ENCODE measurements around the gene NHLH2.
A peak's percentile ranks its signal among the peaks of the same experiment; 100 is the strongest.

NHLH2 gene

DNA sequence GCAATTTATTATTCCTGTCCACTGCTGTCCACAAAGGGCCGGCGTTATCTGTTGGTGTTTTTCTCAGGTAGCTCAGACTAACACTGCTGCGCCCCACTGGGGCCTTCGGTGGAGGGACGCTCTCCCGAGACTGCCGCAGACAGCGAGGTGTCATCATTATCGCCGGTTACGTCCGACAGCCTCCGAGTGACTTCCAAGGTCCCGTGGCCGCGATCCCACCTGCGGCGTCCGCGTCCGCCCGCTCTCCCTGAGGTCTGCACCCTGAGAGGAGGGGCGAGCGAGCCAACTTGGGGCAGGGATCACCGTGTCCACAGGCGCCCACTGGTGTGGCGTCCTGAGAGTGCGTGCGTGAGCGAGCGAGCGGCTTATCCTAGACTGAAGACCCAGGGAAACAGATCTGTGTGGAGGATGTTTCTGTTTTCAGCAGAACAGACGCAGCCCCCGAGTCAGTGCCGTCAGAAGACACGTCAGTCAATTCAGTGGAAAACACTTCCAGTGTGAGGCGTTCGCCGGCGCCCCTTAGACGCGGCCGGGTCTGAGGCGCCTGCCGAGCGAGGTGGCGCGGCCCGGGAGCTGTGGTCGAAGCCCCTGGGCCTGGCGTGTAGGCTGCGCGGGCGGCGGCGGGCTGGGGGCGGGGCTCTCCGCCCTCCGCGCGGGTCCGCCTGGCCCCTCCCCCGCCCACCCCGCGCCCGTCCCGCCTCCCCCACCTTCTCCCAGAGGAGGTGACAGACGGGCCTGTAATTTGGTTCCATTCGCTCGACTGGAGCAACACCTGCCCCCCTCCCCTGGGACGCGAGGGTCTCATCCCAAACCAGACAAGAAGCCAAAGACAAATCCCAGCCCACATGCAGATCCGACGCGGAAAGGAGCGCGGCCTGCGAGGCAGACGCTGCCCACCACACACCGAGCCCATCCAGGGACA lies 12.6 kb downstream of the NHLH2 start:
- Mint-ChIP-seq H3K4me3 (peak overlapping the region; percentile 63 to 70), H3K27ac (no peak overlapping the region), H3K9me3 (no peaks in the 10 kb centered on the region), H3K27me3 (peaks cover 39 to 58% of the 10 kb centered on the region in 2 donors), H3K36me3 (no peaks in the 10 kb centered on the region), H3K4me1 (peaks cover 4 to 7% of the 10 kb centered on the region in 2 donors)
- no peak for DNase-seq
- peak; percentile 69 to 81 for ATAC-seq (replicated peaks)

DNA sequence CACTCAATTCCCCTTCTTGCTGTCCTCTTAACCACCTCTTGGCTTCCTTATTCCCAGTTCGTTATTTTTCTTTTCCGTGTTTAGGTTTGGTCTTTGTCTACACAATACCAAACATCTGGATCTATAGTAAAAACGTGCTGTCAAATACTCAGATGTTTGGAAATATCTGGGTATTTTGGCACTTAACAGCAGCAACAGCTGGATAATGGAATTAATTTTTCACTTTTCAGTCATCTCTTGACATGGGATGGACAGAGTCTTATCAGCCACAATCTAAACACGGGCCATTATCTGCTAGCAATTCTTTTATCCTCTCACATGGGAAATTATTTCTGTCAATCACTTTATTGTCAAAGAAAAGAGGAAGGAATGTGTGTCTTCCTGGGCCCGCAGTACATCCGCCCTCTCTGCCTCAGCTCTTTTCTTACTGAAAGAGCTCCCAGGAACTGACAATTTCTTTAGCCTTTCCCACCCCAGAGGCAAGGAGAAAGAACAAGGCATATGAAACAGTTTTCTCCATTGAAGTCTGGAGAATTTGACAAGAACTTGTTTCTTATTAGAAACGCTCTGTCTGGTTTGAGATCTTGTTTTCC lies 13.4 kb downstream of the NHLH2 start:
- Mint-ChIP-seq H3K36me3 (no peaks in the 10 kb centered on the region), H3K27me3 (peaks cover 34 to 56% of the 10 kb centered on the region in 2 donors), H3K4me3 (no peak overlapping the region), H3K4me1 (peaks cover 4 to 7% of the 10 kb centered on the region in 2 donors), H3K9me3 (no peaks in the 10 kb centered on the region), H3K27ac (no peak overlapping the region)
- ATAC-seq (replicated peaks) (no peak), DNase-seq (no peak)

DNA sequence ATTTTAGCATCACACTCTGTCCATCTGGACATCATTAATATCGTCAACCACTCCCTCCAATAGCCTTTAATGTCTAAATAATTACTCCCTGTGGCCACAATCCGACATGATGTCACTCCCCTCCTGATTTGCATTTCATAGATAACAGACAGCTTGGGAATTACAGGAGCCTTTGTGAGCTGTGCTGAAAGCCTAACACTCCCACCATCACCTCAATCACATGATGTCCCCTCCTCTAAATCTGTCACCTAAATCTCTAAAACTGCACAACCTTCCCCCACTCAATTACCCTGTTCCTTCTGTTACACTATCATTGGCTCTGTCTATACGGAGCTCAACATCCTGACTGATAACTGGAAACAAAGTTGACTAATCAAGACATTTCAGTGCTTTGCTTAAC lies 14.3 kb downstream of the NHLH2 start:
- H3K27me3 Mint-ChIP-seq, result peaks cover 27 to 52% of the 10 kb centered on the region in 2 donors
- H3K36me3 Mint-ChIP-seq, result no peaks in the 10 kb centered on the region
- DNase-seq (no peak), ATAC-seq (replicated peaks) (no peak)
- no peak overlapping the region for H3K4me3 Mint-ChIP-seq
- no peak overlapping the region for H3K27ac Mint-ChIP-seq
- H3K4me1 Mint-ChIP-seq, result peaks cover 4 to 7% of the 10 kb centered on the region in 2 donors
- H3K9me3 Mint-ChIP-seq, result no peaks in the 10 kb centered on the region

DNA sequence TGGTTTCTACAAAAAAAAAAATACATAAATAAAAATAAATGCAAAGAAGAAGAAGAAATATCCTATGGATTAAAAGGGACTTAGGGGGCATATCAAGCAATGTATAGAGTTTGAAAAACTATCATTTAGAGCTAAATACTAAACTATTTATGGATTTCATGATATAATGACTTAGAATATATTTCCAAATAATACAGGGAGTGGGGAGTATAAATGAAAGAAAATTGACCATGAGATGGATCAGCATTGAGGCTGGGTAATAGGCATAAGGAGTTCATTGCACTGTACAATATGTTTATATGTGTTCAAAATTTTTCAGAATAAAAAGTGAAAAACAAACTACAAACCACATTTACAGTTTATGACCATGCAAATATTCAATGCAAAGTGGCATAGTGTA lies 18.8 kb downstream of the NHLH2 start:
- no peaks in the 10 kb centered on the region for H3K36me3 Mint-ChIP-seq
- H3K9me3 Mint-ChIP-seq, result no peaks in the 10 kb centered on the region
- peaks cover 10 to 13% of the 10 kb centered on the region in 2 donors for H3K27me3 Mint-ChIP-seq
- H3K4me3 Mint-ChIP-seq, result no peak overlapping the region
- H3K4me1 Mint-ChIP-seq, result no peaks in the 10 kb centered on the region
- DNase-seq (no peak), ATAC-seq (replicated peaks) (no peak)
- H3K27ac Mint-ChIP-seq, result no peak overlapping the region

DNA sequence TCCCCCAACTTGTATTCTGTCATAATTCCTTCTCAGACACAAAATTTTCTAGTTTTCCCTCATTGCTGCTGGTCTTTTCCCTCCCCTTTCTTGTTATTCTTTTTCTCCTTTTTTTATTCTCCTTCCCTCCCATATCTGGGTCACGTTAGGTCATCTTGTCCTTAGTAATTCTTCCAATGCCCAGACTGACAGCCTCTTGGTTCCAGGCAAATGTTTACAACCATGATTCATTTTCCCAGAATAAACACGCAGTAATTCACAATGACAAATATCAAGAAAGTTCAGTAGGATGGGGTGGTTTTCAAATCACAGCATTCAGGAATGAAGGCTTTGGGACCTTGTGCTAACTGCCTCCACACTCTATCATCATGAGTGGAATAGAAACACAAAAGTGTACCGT lies 25.2 kb downstream of the NHLH2 start:
- Mint-ChIP-seq H3K9me3 (no peaks in the 10 kb centered on the region), H3K27ac (no peak overlapping the region), H3K4me3 (no peak overlapping the region), H3K36me3 (no peaks in the 10 kb centered on the region), H3K4me1 (no peaks in the 10 kb centered on the region), H3K27me3 (peaks cover 8 to 12% of the 10 kb centered on the region in 2 donors)
- ATAC-seq (replicated peaks), result no peak
- no peak for DNase-seq

DNA sequence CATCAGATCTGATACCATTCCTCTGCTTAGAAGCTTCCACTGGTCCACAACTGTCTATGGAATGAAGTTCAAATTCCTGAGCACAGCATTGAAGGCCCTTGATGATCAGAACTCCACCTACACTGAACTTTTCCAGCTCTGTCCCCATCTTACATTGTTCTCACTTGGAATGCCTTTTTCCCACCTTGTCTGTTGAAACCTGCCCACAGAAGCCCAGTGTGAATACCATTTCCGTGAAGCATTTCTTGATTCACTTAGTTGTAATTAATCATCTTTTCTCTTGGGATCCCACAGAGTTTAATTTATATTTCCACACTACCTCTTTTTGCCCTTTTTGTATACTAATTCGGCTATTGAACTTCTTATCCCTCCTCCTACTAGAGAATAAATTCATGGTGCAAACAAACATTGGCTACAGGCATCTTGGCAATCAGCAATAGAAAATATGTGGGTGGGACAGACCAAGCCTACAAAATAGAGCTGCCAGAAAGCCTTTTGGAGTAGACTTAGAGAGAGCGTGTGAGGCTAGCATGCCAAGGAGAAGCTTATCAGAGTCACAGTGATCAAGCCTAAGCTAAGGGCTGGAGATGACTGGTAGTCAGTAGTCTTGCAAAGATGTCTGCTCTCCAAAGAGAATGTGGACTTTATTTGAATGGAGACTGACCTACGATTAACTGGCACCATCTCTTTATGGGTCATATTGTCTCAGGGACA lies 26.1 kb downstream of the NHLH2 start:
- Mint-ChIP-seq H3K27ac (no peak overlapping the region), H3K4me1 (no peaks in the 10 kb centered on the region), H3K9me3 (no peaks in the 10 kb centered on the region), H3K36me3 (no peaks in the 10 kb centered on the region), H3K4me3 (no peak overlapping the region), H3K27me3 (peaks cover 8 to 13% of the 10 kb centered on the region in 2 donors)
- DNase-seq (no peak), ATAC-seq (replicated peaks) (no peak)

DNA sequence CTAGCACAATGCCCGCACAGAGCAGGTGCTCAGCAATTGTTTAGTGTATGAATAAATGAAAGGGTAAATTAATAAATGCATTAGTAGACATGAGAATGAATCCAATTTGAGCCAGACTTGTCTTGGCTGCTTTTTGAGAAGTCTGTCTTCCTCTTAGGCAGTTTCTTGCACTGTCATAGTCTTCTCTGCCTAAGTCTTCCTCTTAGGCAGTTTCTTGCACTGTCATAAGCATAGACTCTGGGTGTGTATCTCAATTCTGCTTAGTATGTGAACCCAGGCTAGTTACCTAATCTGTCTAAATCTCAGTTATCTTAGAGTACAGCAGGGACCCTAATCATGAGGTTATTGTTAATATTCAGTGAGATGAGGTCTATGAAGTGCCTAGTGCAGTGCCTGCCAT lies 27.2 kb downstream of the NHLH2 start:
- ATAC-seq (replicated peaks), result no peak
- H3K27ac Mint-ChIP-seq, result no peak overlapping the region

DNA sequence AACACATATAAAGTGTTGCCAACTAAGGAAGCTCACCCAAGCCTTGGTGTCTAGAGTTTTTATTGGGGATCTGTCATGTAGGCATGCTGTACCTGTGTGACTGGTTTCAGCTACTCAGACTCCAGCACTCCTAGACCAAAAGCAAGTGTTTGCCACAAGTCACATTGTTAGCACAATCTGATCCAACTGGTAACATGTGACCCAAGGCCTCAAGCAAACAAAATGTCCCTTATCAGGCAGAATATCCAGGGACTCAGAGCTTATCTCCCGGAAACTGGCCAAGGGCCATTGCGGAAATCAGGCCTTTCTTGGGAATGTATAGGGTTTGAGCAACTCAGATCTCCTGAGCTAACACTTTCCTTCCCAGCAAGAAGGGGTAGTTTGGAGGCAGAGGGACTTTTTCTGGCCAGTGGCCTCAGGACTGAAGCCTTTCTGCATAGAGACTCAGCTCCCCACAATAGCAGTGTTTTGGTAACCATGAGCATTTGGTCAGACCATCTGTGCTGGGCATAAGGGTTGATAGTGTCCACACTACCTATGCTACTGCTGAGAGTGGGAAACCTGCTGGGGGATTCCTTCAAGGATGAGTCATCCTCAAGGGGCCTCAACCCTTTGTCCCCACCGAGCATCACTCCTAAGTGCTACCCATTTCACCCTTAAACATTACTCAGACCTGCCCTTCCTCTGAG lies 29.6 kb downstream of the NHLH2 start:
- ATAC-seq (replicated peaks) (peak in 1 of 2 donors; percentile 25), DNase-seq (no peak)
- Mint-ChIP-seq H3K4me1 (no peaks in the 10 kb centered on the region), H3K27ac (no peak overlapping the region), H3K4me3 (no peak overlapping the region), H3K9me3 (no peaks in the 10 kb centered on the region), H3K36me3 (no peaks in the 10 kb centered on the region), H3K27me3 (peaks cover 17 to 39% of the 10 kb centered on the region in 2 donors)

More for the DNA sequence above, 27.2 kb downstream of the NHLH2 start:
- Mint-ChIP-seq H3K36me3 (no peaks in the 10 kb centered on the region), H3K4me1 (no peaks in the 10 kb centered on the region), H3K27me3 (peaks cover 8 to 22% of the 10 kb centered on the region in 2 donors), H3K4me3 (no peak overlapping the region), H3K9me3 (no peaks in the 10 kb centered on the region)
- DNase-seq, result no peak

DNA sequence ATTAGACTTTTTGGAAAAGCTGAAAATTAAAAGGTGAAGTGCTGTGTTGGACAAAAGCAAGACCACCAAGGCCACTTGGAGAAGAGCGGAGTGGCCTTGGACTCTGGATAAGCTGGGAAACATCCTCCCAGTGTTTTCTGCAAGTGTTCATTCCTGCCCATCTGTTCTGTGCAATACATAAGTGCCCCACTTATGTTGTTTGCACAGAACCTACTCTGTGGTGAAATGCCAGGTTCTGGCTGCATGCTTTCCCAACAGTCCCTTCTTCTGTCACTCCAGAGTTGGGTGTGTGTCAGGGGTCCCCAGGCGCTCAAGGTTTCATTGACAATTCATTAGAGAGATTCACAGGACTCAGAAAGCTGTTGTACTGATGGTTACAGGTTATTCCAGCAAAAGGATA lies 30.3 kb downstream of the NHLH2 start:
- Mint-ChIP-seq H3K4me1 (no peaks in the 10 kb centered on the region), H3K36me3 (no peaks in the 10 kb centered on the region), H3K27ac (no peak overlapping the region), H3K27me3 (peaks cover 18 to 46% of the 10 kb centered on the region in 2 donors), H3K9me3 (no peaks in the 10 kb centered on the region), H3K4me3 (no peak overlapping the region)
- DNase-seq, result no peak
- ATAC-seq (replicated peaks), result no peak

DNA sequence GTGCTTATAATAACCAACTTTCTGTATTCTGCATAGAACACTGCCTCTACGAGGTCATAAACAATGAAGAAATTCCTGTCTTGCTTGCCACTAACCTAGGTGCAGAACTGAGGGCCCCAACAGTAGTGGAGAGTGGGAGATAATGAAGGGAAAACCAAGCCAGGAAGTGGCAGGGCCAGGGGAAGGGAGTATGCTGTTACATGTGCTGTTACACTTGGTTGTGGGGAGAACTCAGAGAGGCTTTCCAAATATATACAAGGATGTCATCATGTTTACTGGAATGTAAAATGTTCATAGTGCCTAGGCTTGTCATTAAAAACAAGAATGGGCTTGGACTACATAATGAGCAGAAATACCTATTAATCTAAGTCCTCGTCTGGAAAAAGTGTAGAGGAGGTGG lies 31.1 kb downstream of the NHLH2 start:
- Mint-ChIP-seq H3K27me3 (peaks cover 20 to 46% of the 10 kb centered on the region in 2 donors), H3K36me3 (no peaks in the 10 kb centered on the region), H3K27ac (no peak overlapping the region), H3K9me3 (no peaks in the 10 kb centered on the region), H3K4me3 (no peak overlapping the region), H3K4me1 (no peaks in the 10 kb centered on the region)
- no peak for ATAC-seq (replicated peaks)
- DNase-seq, result no peak

DNA sequence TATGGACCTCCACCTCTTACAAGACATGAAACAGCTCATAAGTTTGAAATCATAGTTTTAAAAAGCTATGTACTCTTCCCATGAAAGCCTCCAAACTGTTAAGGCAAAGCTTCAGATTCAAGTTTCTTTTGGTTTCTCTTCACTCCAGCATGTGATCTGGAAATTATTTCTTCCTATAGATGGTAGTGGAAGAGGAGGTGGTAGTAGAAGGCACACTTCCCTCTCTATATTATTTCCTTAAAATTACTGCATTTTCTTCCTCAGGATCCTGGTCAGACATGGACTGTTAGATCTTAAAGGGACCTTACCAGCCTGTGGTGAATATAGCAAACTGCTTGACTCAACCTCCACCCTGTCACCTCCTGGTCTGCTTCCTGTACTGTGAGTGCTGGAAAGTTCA lies 31.9 kb downstream of the NHLH2 start:
- DNase-seq, result no peak
- ATAC-seq (replicated peaks), result no peak
- H3K27ac Mint-ChIP-seq, result no peak overlapping the region

DNA sequence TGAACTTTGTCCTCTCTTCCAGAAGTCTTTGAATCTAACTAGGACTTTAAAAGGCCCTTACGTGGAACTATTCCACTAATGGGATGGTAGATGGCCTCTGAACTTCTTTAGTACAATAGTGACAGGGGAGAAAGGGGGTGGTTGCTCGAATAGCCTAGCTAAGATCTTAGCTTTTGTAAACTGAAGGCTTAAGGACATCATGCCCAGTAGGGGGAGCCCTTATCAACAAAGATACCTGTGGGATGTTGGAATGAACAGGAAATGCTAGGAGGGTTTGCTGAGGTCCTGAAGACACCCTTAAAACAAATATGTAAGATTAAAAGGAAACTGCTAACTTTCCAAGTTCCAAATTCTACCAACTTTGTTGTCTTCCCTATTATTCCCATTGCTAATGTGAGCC lies 33.2 kb downstream of the NHLH2 start:
- ATAC-seq (replicated peaks), result peak; percentile 53 to 56
- Mint-ChIP-seq H3K27me3 (peaks cover 15 to 37% of the 10 kb centered on the region in 2 donors), H3K9me3 (no peaks in the 10 kb centered on the region), H3K4me1 (no peaks in the 10 kb centered on the region), H3K4me3 (no peak overlapping the region), H3K27ac (no peak overlapping the region), H3K36me3 (no peaks in the 10 kb centered on the region)
- no peak for DNase-seq

More for the DNA sequence above, 31.9 kb downstream of the NHLH2 start:
- H3K4me3 Mint-ChIP-seq, result no peak overlapping the region
- H3K9me3 Mint-ChIP-seq, result no peaks in the 10 kb centered on the region
- H3K27me3 Mint-ChIP-seq, result peaks cover 20 to 43% of the 10 kb centered on the region in 2 donors
- no peaks in the 10 kb centered on the region for H3K36me3 Mint-ChIP-seq
- no peaks in the 10 kb centered on the region for H3K4me1 Mint-ChIP-seq

DNA sequence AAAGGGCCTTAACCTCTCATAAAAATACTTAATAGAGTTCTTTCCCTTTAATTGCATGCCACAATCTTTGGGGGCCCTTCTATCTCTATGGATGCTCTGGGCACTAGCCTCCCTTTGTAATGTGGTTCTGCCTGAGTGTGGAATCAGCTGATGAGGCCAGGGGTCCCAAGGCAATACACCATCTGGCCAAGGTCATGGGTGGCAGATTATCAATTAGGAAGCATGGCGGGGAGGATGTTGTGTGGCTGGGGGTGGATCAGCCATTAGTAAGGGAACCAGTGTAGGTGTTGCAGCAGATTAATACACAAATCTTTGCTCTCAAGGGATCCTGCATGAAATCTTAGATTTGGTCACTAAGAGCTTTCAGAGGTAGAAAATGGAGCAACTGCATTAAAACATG lies 35.3 kb downstream of the NHLH2 start:
- peaks cover 15 to 42% of the 10 kb centered on the region in 2 donors for H3K27me3 Mint-ChIP-seq
- H3K4me3 Mint-ChIP-seq, result no peak overlapping the region
- no peak for ATAC-seq (replicated peaks)
- no peaks in the 10 kb centered on the region for H3K9me3 Mint-ChIP-seq
- H3K36me3 Mint-ChIP-seq, result no peaks in the 10 kb centered on the region
- no peak for DNase-seq
- no peak overlapping the region for H3K27ac Mint-ChIP-seq
- H3K4me1 Mint-ChIP-seq, result no peaks in the 10 kb centered on the region

DNA sequence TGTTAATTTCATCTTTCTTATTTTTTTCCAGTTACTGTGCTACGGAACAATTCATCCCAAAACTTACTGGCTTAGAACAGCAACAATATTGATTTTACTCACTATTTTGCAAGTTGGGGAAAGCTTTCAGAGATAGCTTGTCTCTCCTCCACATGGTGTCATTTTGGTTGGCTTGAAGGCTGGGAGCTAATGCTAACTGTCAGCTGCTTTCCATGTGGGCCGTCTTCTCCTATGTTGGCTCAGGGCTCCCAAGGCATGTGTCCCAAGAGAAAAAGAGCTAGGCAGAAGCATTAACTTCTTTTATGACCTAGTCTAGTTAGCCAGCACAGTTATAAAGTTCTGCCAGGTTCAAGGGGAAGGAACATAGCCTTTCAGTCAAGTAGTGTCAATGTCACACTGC lies 38.5 kb downstream of the NHLH2 start:
- no peak overlapping the region for H3K4me3 Mint-ChIP-seq
- no peak overlapping the region for H3K27ac Mint-ChIP-seq
- no peaks in the 10 kb centered on the region for H3K4me1 Mint-ChIP-seq
- peaks cover 11 to 25% of the 10 kb centered on the region in 2 donors for H3K27me3 Mint-ChIP-seq
- ATAC-seq (replicated peaks) (no peak), DNase-seq (no peak)
- no peaks in the 10 kb centered on the region for H3K36me3 Mint-ChIP-seq
- H3K9me3 Mint-ChIP-seq, result no peaks in the 10 kb centered on the region

Data from stimulated activated naive B cell treated with anti-CD40 and anti-IgM and Interleukin-4, amounts not matched to agents 10 μg/mL and 1 μg/mL and 100 μg/mL, for 72 hours (primary cell).